DOHH2 (cell line): ENCODE results near the gene S100A11.

ENCODE experiments used
- H3F3A ChIP-seq: fragments of 200-600 bp; sonication (generic), shearing (Covaris generic); 2 replicates; pipeline ENCODE4 v1.6.0; 2016; ENCODE audit warnings: antibody characterized with exemption, mild to moderate bottlenecking; ENCODE audit not compliant: control insufficient read depth, insufficient read depth
- H3K27ac ChIP-seq: fragments of 200-600 bp; sonication (generic); 2 replicates; pipeline ENCODE4 v1.5.1; 2014; ENCODE audit warnings: low read depth, mild to moderate bottlenecking, low read length, moderate library complexity
- H3K27me3 ChIP-seq: fragments of 200-600 bp; sonication (generic); 2 replicates; pipeline ENCODE4 v1.6.1; 2014; ENCODE audit warnings: mild to moderate bottlenecking, low read length, mixed read lengths; ENCODE audit not compliant: control insufficient read depth
- H3K36me3 ChIP-seq: fragments of 200-600 bp; sonication (generic); 2 replicates; pipeline ENCODE4 v1.6.1; 2014; ENCODE audit warnings: mild to moderate bottlenecking, low read length, moderate library complexity, mixed read lengths; ENCODE audit not compliant: control insufficient read depth
- H3K4me1 ChIP-seq: fragments of 200-600 bp; sonication (generic); 2 replicates; pipeline ENCODE4 v1.6.1; 2014; ENCODE audit warnings: mild to moderate bottlenecking, low read length, mixed read lengths; ENCODE audit not compliant: control insufficient read depth
- H3K4me2 ChIP-seq: fragments of 200-600 bp; sonication (generic); 2 replicates; pipeline ENCODE4 v1.6.0; 2014; ENCODE audit warnings: mild to moderate bottlenecking, low read length, moderate library complexity
- H3K4me3 ChIP-seq: fragments of 200-600 bp; sonication (generic); 2 replicates; pipeline ENCODE4 v1.5.1; 2014; ENCODE audit warnings: mild to moderate bottlenecking, low read length, mixed read lengths
- H3K79me2 ChIP-seq: fragments of 200-600 bp; sonication (generic); 2 replicates; pipeline ENCODE4 v1.6.1; 2014; ENCODE audit warnings: mild to moderate bottlenecking, low read length, mixed read lengths; ENCODE audit not compliant: control insufficient read depth
- H3K9me2 ChIP-seq: fragments of 200-600 bp; sonication (generic); replicated peaks from 2 replicates; pipeline ENCODE4 v1.6.1; 2014; ENCODE audit warnings: mild to moderate bottlenecking, low read length, mixed read lengths; ENCODE audit not compliant: control insufficient read depth
- H3K9me3 ChIP-seq: fragments of 200-600 bp; sonication (generic); 2 replicates; pipeline ENCODE4 v1.6.1; 2014; ENCODE audit warnings: antibody characterized with exemption, low read length, mixed read lengths; ENCODE audit not compliant: control insufficient read depth, insufficient read depth
- H4K20me1 ChIP-seq: fragments of 200-600 bp; sonication (generic); 2 replicates; pipeline ENCODE4 v1.6.0; 2014; ENCODE audit warnings: low read depth, mild to moderate bottlenecking, antibody characterized with exemption, low read length, moderate library complexity; ENCODE audit not compliant: control insufficient read depth, insufficient read depth
- EZH2phosphoT487 ChIP-seq: fragments of 200-600 bp; sonication (generic); IDR thresholded peaks from 2 replicates; pipeline ENCODE4 v1.6.1; 2017; ENCODE audit warnings: borderline replicate concordance, mild to moderate bottlenecking, antibody characterized with exemption, low read length, moderate library complexity, mixed read lengths
- TF ChIP-seq, protein P1 (sequence below): fragments of 200-600 bp; sonication (generic); IDR thresholded peaks from one replicate; pipeline ENCODE4 v1.5.1; 2014; ENCODE audit warnings: antibody characterized with exemption, mild to moderate bottlenecking, low read depth, low read length; ENCODE audit not compliant: poor library complexity, severe bottlenecking

S100A11 gene

DNA sequence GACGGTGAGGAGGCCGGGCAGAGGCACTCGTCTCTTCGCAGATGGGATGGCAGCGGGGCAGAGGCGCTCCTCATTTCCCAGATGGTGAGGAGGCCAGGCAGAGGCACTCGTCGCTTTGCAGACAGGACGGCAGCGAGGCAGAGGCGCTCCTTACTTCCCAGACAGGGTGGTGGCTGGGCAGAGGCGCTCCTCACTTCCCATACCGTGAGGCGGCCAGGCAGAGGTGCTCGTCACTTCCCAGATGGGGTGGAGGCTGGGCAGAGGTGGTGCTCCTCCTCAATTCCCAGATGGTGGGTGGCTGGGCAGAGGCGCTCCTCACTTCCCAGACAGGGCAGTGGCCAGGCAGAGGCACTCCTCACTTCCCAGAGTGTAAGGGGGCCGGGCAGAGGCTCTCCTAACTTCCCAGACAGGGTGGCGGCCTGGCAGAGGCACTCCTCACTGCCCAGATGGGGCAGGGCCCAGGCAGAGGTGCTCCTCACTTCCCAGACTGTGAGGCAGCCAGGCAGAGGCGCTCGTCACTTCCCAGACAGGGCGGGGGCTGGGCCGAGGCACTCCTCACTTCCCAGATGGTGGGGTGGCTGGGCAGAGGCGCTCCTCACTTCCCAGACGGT, 42.1 kb upstream of the S100A11 start:
- Histone ChIP-seq H3K9me3 (no peaks in the 10 kb centered on the region), H3F3A (no peaks in the 10 kb centered on the region), H4K20me1 (no peaks in the 10 kb centered on the region), H3K27ac (no peak overlapping the region), H3K36me3 (no peaks in the 10 kb centered on the region), H3K4me1 (no peaks in the 10 kb centered on the region), H3K4me2 (no peak overlapping the region), H3K27me3 (peaks cover 22% of the 10 kb centered on the region), H3K9me2 (no peaks in the 10 kb centered on the region), H3K79me2 (no peaks in the 10 kb centered on the region), H3K4me3 (no peak overlapping the region)
- TF ChIP-seq, protein P1, sequence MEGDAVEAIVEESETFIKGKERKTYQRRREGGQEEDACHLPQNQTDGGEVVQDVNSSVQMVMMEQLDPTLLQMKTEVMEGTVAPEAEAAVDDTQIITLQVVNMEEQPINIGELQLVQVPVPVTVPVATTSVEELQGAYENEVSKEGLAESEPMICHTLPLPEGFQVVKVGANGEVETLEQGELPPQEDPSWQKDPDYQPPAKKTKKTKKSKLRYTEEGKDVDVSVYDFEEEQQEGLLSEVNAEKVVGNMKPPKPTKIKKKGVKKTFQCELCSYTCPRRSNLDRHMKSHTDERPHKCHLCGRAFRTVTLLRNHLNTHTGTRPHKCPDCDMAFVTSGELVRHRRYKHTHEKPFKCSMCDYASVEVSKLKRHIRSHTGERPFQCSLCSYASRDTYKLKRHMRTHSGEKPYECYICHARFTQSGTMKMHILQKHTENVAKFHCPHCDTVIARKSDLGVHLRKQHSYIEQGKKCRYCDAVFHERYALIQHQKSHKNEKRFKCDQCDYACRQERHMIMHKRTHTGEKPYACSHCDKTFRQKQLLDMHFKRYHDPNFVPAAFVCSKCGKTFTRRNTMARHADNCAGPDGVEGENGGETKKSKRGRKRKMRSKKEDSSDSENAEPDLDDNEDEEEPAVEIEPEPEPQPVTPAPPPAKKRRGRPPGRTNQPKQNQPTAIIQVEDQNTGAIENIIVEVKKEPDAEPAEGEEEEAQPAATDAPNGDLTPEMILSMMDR = no peak
- TF ChIP-seq EZH2phosphoT487 = no peak

DNA sequence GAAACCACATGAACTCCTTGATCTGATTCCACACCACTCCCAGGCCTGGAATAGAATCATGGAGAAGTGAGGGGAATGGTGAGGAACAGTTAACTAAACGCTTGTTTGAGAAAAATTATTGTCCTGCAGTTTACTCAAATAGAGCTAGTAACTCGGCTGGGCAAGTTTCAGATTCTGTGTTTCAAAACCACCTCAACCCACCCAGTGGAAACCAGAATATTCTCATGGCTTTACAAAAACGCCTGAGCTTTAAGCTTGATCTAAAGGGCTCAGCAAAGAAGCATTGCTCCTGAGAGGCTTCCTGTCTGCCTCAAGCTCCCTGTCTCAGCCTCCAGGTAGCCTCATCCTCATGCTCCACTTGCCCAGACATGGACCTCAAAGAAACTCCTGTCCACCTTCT, 35.5 kb upstream of the S100A11 start:
- Histone ChIP-seq H3K9me3 (no peaks in the 10 kb centered on the region), H3K4me2 (no peak overlapping the region), H4K20me1 (no peaks in the 10 kb centered on the region), H3K9me2 (no peaks in the 10 kb centered on the region), H3K27me3 (peaks cover 67% of the 10 kb centered on the region), H3F3A (no peaks in the 10 kb centered on the region), H3K4me3 (no peak overlapping the region), H3K36me3 (no peaks in the 10 kb centered on the region), H3K4me1 (no peaks in the 10 kb centered on the region; the same call in 1 of the 2 replicates), H3K79me2 (no peaks in the 10 kb centered on the region), H3K27ac (no peak overlapping the region)
- TF ChIP-seq, protein P1 = no peak
- no peak for TF ChIP-seq EZH2phosphoT487

DNA sequence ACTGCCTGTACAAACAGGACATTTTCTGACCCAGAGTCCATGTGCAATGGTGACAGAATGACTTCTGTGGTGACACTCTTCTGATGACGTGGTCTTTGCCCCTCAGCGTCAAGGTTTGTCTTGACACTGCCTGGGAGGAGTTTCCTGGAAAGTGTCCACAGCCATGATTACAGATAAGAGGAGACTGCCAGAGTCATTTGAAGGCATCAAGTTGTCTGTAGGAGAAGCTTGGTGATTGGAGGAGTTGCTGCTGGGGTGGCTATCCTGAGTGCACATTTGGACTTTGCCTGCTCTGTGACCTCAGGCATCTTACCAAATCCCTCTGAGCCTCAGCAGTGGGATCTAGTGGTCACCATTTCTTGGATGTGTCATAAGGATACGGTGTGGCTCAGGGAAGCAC, 34.3 kb upstream of the S100A11 start:
- H3K4me1 ChIP-seq = no peaks in the 10 kb centered on the region; the same call in 1 of the 2 replicates
- H3K4me3 ChIP-seq = no peak overlapping the region
- no peaks in the 10 kb centered on the region for H4K20me1 ChIP-seq
- no peaks in the 10 kb centered on the region for H3F3A ChIP-seq
- H3K9me2 ChIP-seq = no peaks in the 10 kb centered on the region
- H3K36me3 ChIP-seq = no peaks in the 10 kb centered on the region
- H3K4me2 ChIP-seq = no peak overlapping the region
- TF ChIP-seq, protein P1 = no peak
- TF ChIP-seq EZH2phosphoT487 = no peak
- no peak overlapping the region for H3K27ac ChIP-seq
- no peaks in the 10 kb centered on the region for H3K9me3 ChIP-seq
- peaks cover 61% of the 10 kb centered on the region for H3K27me3 ChIP-seq
- no peaks in the 10 kb centered on the region for H3K79me2 ChIP-seq

DNA sequence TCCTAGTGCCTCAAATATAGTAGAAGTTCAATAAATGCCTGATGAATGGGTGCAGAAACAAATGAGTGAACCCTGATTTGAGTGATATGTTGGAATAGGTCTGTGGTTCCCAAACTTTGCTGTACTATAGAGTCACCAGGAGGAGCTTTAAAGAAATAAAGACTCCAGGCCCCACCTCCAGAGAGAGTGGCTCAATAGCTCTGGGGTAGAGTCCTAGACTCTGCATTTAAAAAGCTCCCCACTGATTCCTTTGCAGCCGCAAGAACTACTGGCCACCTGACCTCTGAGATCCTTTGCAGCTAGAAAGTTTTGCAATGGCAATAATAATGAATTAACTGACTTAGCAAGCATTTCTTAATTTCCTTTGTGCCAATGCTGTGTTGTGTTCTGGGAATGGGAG, 31.1 kb upstream of the S100A11 start:
- Histone ChIP-seq H4K20me1 (no peaks in the 10 kb centered on the region), H3K4me1 (no peaks in the 10 kb centered on the region; the same call in 1 of the 2 replicates), H3K4me3 (no peak overlapping the region), H3K79me2 (no peaks in the 10 kb centered on the region), H3K9me2 (no peaks in the 10 kb centered on the region), H3K27me3 (peaks cover 35% of the 10 kb centered on the region), H3K9me3 (no peaks in the 10 kb centered on the region), H3K36me3 (no peaks in the 10 kb centered on the region), H3K27ac (no peak overlapping the region), H3F3A (no peaks in the 10 kb centered on the region), H3K4me2 (no peak overlapping the region)
- TF ChIP-seq EZH2phosphoT487 = no peak
- TF ChIP-seq, protein P1 = no peak
